ENCODE data around the gene ZW10. TPM values are rescaled to one million over a fixed set of nuclear protein-coding genes. Genes with fewer than 3 reads are reported as not detected.

Gene ZW10
- total RNA-seq, 4 donors from 2014 or later: 24.9 to 30.1 (median 27.9) TPM

DNA sequence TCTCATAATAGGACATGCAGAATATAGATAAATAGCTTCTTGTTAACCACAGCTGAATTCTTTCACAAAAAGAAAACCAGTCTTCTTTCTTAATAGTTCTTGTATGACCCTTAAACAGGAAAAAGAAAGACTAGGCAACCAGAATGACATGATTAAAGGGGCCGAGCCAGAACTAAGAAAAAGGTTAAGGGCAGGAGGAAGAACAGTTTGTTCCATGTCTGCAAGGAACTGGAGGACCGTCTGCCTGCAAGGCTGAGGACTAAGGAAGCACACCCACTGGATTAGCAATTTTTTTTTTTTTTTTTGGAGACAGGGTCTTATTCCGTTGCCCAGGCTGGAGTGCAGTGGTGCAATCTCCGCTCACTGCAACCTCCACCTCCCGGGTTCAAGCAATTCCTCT is 41.4 kb downstream of the ZW10 start:
- no peak overlapping the region for H3K4me3 ChIP-seq (ENCODE audit: low read depth, poor library complexity, severe bottlenecking)
- intact Hi-C loops (cut with DNase I; ENCODE audit: low total_unique reads): no loop called here
- TF ChIP-seq, protein P1, sequence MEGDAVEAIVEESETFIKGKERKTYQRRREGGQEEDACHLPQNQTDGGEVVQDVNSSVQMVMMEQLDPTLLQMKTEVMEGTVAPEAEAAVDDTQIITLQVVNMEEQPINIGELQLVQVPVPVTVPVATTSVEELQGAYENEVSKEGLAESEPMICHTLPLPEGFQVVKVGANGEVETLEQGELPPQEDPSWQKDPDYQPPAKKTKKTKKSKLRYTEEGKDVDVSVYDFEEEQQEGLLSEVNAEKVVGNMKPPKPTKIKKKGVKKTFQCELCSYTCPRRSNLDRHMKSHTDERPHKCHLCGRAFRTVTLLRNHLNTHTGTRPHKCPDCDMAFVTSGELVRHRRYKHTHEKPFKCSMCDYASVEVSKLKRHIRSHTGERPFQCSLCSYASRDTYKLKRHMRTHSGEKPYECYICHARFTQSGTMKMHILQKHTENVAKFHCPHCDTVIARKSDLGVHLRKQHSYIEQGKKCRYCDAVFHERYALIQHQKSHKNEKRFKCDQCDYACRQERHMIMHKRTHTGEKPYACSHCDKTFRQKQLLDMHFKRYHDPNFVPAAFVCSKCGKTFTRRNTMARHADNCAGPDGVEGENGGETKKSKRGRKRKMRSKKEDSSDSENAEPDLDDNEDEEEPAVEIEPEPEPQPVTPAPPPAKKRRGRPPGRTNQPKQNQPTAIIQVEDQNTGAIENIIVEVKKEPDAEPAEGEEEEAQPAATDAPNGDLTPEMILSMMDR (IDR thresholded peaks at IDR 0.05): no peak
- TF ChIP-seq POLR2A (IDR thresholded peaks at IDR 0.05): no peak
- DNase-seq (ENCODE audit: low spot score in 2 of 2): no peak
- 91 to 92% methylated on average over 5 of the region's 5 CpGs for WGBS, 2 donors

DNA sequence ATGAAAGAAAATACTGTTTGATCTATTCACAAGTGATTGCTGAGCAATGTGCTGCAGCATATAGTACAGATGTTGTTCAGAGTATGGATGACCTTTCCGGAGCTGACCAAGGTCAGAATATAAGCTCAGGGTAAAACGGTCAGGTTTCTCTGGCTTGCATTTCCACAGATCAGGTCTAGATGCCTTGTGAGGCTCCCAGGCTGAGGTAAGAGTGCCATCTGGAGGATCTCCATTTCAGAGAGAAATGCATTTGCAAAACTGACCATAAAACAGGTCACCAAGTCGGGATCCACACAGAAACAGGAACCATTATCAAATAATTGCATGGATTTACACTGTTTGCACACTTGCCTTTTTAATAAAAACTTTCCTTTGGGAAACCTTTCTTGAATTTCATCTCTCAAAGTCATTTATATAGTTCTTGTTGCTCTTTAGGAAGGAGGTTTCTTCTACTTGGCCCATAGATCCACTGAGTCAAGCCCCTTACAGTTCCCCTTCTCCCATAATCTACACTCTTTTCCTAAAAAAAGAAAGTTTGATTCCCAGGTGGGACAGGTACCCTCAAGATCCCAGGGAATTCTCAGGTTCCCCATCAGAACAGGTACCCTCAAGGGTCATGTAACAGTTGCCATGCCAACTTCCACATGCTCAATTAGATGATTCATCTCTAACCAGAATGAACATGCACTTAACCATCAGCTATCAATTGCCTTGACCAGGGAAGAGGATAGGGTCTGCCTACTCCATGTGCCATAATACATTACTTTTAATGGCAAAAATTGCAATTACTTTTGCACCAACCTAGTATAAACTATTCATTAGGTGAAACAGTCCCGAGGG is 42.4 kb downstream of the ZW10 start:
- intact Hi-C loops (cut with DNase I; ENCODE audit: low total_unique reads): no loop called here
- H3K4me3 ChIP-seq (ENCODE audit: low read depth, poor library complexity, severe bottlenecking): no peak overlapping the region
- 53 to 54% methylated on average over 4 of the region's 4 CpGs for WGBS, 2 donors
- no peak for DNase-seq (ENCODE audit: low spot score in 2 of 2)
- TF ChIP-seq, protein P1 (IDR thresholded peaks at IDR 0.05): no peak

DNA sequence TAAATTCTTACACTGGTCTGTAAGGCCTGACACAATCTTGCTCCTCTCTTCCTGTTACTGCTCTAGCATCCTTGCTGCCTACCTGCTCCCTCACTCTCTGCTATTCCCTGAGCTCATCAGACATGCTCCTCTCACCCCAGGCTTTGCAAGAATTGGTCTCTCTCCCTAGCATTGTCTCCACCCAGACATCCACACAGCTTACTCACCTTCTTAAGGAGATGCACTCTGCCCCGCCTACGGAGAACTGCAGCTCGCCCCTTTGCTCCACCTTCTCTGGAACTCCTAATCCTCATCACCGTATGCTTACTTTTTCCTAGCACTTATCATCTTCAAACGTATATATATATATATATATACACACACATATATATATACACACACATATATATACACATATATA is 44.0 kb downstream of the ZW10 start:
- WGBS, 2 donors: 52 to 56% methylated on average over 5 of the region's 5 CpGs
- no peak overlapping the region for H3K4me3 ChIP-seq (ENCODE audit: low read depth, poor library complexity, severe bottlenecking)
- intact Hi-C loops (cut with DNase I; ENCODE audit: low total_unique reads): no loop called here
- TF ChIP-seq, protein P1 (IDR thresholded peaks at IDR 0.05): no peak
- no peak for TF ChIP-seq POLR2A (IDR thresholded peaks at IDR 0.05)
- no peak for DNase-seq (ENCODE audit: low spot score in 2 of 2)

DNA sequence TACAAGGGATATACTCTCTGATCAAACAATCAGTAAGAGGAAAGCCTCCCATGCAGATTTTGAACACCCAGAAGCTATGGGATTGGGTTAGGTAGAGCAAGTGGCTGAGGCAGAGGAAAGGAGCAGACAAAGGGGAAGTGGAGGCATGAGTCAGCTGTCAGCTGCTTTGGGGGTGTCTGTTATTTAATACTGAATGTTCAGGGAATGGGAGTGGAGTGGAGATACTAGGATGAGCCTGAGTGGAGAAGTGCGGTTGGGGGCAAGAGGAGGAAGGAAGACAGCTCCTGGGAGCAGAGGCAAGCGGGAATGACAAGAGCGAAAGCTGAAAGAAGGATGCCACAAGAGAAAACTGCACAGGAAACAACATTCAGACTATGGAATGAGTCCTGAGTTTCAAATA is 44.7 kb downstream of the ZW10 start:
- WGBS, 2 donors: 90 to 92% methylated on average over 3 of the region's 3 CpGs
- intact Hi-C loops (cut with DNase I; ENCODE audit: low total_unique reads): no loop called here
- TF ChIP-seq, protein P1 (IDR thresholded peaks at IDR 0.05): no peak
- no peak for TF ChIP-seq POLR2A (IDR thresholded peaks at IDR 0.05)
- no peak overlapping the region for H3K4me3 ChIP-seq (ENCODE audit: low read depth, poor library complexity, severe bottlenecking)
- DNase-seq (ENCODE audit: low spot score in 2 of 2): no peak

DNA sequence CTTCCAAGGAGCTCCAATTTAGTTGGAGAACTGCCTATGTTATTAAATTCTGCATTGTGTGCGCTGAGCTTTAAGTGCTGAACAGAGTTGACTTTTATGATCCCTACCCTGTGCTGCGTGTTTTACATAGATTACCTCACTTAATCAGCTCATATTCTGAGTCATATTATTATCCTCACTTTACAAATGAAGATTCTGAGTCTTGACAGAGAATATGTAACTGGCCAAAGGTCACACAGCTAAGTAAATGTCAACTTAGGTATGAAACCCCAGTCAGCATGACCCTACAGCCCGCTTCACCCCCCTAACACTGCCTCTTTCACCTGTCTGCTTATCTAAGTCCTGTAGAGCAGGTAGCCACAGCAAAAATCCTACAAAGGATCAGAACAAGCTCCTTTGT is 47.6 kb downstream of the ZW10 start:
- 93 to 94% methylated on average over 3 of the region's 3 CpGs for WGBS, 2 donors

More for the DNA sequence above, 47.6 kb downstream of the ZW10 start:
- intact Hi-C loops (cut with DNase I; ENCODE audit: low total_unique reads): no loop called here
- H3K4me3 ChIP-seq (ENCODE audit: low read depth, poor library complexity, severe bottlenecking): no peak overlapping the region
- no peak for DNase-seq (ENCODE audit: low spot score in 2 of 2)
- TF ChIP-seq, protein P1 (IDR thresholded peaks at IDR 0.05): no peak
- no peak for TF ChIP-seq POLR2A (IDR thresholded peaks at IDR 0.05)
